ENCODE results near the gene TRIM66. TPM values are rescaled to one million over a fixed set of nuclear protein-coding genes. Genes with fewer than 3 reads are reported as not detected.

The TRIM66 gene
- total RNA-seq, 1 donor from 2014 or later: 3.9 TPM

GRCh38 chr11:8631395-8632118 lies 50.9 kb downstream of the TRIM66 start:
- no peak for DNase-seq (ENCODE audit: low spot score in 2 of 2)
- TF ChIP-seq CTCF (IDR thresholded peaks at IDR 0.05): no peak
- Histone ChIP-seq H3K9me3 (no peaks in the 10 kb centered on the region), H3K4me3 (no peak overlapping the region), H3K4me1 (no peaks in the 10 kb centered on the region), H3K27me3 (no peaks in the 10 kb centered on the region), H3K36me3 (peaks cover 0 to 16% of the 10 kb centered on the region in 2 donors), H3K27ac (no peak overlapping the region)
- intact Hi-C loops (cut with DNase I): no loop called here

- no peak overlapping the region for H3K27ac ChIP-seq
- H3K27me3 ChIP-seq: no peaks in the 10 kb centered on the region
- H3K4me1 ChIP-seq: no peaks in the 10 kb centered on the region
- no peak overlapping the region for H3K4me3 ChIP-seq
- H3K36me3 ChIP-seq: peaks cover 34 to 45% of the 10 kb centered on the region in 2 donors
- TF ChIP-seq CTCF (IDR thresholded peaks at IDR 0.05): no peak
- DNase-seq (ENCODE audit: low spot score in 2 of 2): no peak
- no peaks in the 10 kb centered on the region for H3K9me3 ChIP-seq
- intact Hi-C loops (cut with DNase I): no loop called here
These were observed 57.8 kb downstream of the TRIM66 start for GRCh38 chr11:8624698-8625097.

GRCh38 chr11:8621147-8621546 lies 61.3 kb downstream of the TRIM66 start:
- no peaks in the 10 kb centered on the region for H3K27me3 ChIP-seq
- H3K27ac ChIP-seq: no peak overlapping the region
- no peak overlapping the region for H3K4me3 ChIP-seq
- no peak for TF ChIP-seq CTCF (IDR thresholded peaks at IDR 0.05)
- no peaks in the 10 kb centered on the region for H3K9me3 ChIP-seq
- H3K36me3 ChIP-seq: peaks cover 41 to 63% of the 10 kb centered on the region in 2 donors
- DNase-seq (ENCODE audit: low spot score in 2 of 2): no peak
- intact Hi-C loops (cut with DNase I): no loop called here
- no peaks in the 10 kb centered on the region for H3K4me1 ChIP-seq

- no peak for TF ChIP-seq CTCF (IDR thresholded peaks at IDR 0.05)
- DNase-seq (ENCODE audit: low spot score in 2 of 2): no peak
- no peak overlapping the region for H3K4me3 ChIP-seq
- intact Hi-C loops (cut with DNase I): no loop called here
- H3K27me3 ChIP-seq: no peaks in the 10 kb centered on the region
- H3K9me3 ChIP-seq: no peaks in the 10 kb centered on the region
- H3K36me3 ChIP-seq: peaks cover 25 to 41% of the 10 kb centered on the region in 2 donors
- H3K27ac ChIP-seq: no peak overlapping the region
- no peaks in the 10 kb centered on the region for H3K4me1 ChIP-seq
These were observed 65.4 kb downstream of the TRIM66 start for GRCh38 chr11:8617063-8617462.

GRCh38 chr11:8615291-8616032 lies 67.0 kb downstream of the TRIM66 start:
- no peak for TF ChIP-seq CTCF (IDR thresholded peaks at IDR 0.05)
- intact Hi-C loops (cut with DNase I): no loop called here
- Histone ChIP-seq H3K4me1 (no peaks in the 10 kb centered on the region), H3K27ac (no peak overlapping the region), H3K4me3 (no peak overlapping the region), H3K27me3 (no peaks in the 10 kb centered on the region), H3K36me3 (peaks cover 12 to 27% of the 10 kb centered on the region in 2 donors), H3K9me3 (no peaks in the 10 kb centered on the region)
- DNase-seq (ENCODE audit: low spot score in 2 of 2): no peak
